GM18507 (cell line): ENCODE measurements around the gene MAP4K4.

ENCODE experiments used
- DNase-seq: peaks from one replicate; pipeline ENCODE4 v3.0.0; 2011; ENCODE audit warnings: low read depth; ENCODE audit not compliant: insufficient read length; ENCODE audit errors: extremely low spot score
- FAIRE-seq: peaks from 2 replicates; lab custom pipeline; 2011; peaks lifted over from hg19 to GRCh38; lab: Jason Lieb, UNC

MAP4K4 gene

GRCh38 chr2:101847661-101848339 lies 150.3 kb downstream of the MAP4K4 start:
- no peak for DNase-seq
- no peak for FAIRE-seq

- no peak for FAIRE-seq
- no peak for DNase-seq
Measured at GRCh38 chr2:101848769-101849410, 151.4 kb downstream of the MAP4K4 start.

DNA sequence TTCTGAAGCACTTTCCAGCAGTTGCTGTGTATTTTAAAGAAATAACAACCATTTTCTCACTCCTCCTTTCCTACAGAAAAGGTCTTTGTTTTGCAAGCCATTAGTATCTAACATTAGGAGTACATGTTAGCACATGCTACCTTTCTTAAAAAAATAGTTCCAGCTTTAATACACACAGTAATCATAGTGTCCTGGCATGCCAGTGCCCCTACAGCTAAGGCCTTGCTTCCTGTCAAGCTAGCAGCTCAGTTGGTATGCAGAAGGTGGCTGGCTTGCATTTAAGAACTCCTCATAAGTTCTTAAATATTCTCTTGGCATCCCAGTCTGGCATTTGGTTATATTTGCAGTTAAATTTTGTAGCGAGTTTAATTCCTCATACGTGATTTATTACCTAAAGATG lies 152.9 kb downstream of the MAP4K4 start:
- FAIRE-seq (no peak), DNase-seq (no peak)

- FAIRE-seq, result no peak
Measured at GRCh38 chr2:101850991-101851390, 153.5 kb downstream of the MAP4K4 start.

DNA sequence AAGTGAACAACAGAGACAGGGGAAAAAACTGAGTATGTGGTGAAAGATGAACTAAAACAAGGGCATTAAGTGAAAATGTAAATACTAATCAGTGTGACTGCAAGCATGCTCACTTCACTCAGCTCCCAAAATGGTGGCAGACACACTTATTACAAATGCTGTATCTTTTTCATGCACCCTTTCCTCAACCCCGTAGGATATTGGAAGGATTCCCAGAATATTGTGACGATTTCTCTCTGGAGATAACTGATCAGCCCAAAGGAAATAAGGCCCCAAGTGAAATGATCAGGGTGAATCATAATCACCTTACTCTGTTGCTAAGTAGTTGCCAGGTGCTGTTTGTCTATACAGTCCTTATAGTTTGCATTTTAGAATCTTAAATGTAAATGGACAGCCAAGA lies 155.3 kb downstream of the MAP4K4 start:
- no peak for FAIRE-seq
- no peak for DNase-seq

More at GRCh38 chr2:101850991-101851390, 153.5 kb downstream of the MAP4K4 start:
- DNase-seq, result no peak

DNA sequence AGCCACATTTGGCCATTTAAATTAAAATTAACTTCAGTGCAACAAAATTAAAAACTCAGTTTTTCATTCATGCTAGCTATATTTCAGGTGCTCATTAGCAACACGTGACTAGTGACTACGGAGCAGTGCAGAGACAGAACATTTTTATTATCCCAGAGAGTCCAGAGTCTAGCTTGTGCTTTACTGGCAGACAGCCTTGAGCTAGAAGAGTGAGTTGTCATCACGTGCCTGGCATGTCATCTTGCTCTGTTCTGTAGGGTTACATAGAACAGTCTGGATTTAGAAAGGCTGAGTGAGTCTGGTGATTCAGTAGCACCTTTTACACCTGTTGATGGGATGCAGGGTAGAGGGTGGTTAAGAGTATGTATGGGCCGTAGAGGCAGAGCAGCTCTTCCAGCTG lies 157.4 kb downstream of the MAP4K4 start:
- FAIRE-seq (no peak), DNase-seq (no peak)

DNA sequence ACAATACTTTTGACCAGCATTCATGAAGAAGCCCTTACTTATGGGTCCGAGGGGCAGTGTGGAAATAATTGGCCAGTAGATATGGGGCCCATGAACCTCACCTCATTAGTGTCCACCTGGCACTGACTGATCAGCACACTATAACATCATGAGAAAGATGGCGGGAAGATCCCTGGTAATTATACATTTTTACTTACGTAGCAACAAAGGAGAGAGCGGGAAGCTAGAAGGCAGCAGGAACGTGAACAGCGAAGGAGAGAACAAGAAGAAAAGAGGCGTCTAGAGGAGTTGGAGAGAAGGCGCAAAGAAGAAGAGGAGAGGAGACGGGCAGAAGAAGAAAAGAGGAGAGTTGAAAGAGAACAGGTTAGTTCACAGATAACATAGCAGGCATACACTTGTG lies 158.3 kb downstream of the MAP4K4 start:
- FAIRE-seq (no peak), DNase-seq (no peak)

DNA sequence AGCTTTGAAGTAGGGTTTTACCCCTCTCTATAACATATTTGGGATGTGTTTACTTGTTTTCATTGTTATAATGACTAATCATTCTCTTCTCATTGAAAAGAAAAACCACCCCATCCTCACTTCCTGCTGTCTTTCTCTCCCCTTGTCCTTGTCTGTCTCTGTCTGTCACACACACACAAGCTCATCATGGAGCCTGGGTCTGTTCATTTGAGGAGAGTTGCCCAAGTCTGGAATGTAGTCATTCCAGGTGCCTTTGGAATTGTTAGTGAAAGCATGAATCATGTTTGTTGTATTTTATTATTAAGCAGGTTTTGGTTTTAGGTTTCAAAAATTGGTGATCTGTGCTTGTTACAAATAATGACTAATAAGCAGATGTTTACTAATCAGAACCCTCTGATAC lies 160.7 kb downstream of the MAP4K4 start:
- DNase-seq (no peak), FAIRE-seq (no peak)

- FAIRE-seq (no peak), DNase-seq (no peak)
Measured at GRCh38 chr2:101858910-101859309, 161.4 kb downstream of the MAP4K4 start.

DNA sequence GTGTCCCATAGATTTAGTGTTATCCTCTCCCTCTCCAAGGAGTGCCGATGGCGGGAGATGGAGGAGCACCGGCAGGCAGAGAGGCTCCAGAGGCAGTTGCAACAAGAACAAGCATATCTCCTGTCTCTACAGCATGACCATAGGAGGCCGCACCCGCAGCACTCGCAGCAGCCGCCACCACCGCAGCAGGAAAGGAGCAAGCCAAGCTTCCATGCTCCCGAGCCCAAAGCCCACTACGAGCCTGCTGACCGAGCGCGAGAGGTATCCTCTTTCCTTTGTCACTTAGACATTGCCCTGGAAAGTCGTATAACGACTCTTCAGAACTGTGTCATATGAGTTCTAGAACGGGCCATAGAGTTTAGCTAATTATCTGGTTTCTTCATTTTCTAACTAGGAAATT lies 162.1 kb downstream of the MAP4K4 start:
- FAIRE-seq (no peak), DNase-seq (no peak)

GRCh38 chr2:101860157-101860556 lies 162.7 kb downstream of the MAP4K4 start:
- no peak for FAIRE-seq
- no peak for DNase-seq

GRCh38 chr2:101860782-101861181 lies 163.3 kb downstream of the MAP4K4 start:
- DNase-seq (no peak), FAIRE-seq (no peak)

DNA sequence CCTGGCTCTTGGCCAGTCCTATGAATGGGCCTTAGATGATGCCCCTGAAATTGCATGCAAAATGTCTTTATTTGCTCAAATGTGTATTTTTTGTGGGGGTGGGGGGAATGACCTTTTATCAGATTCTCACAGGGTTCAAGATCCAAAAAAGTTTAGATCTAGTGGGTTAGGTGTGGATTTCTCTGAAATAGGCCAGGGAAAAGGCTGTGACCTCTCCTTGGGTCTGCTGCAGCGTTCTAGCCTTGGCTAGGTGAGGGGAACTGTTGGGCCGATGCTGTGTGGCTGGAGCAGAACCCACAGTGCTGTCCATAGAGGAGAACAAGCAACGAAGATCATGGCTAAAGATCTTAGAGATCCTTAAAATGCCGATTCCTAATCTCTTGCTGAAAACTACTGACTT lies 163.9 kb downstream of the MAP4K4 start:
- DNase-seq, result no peak
- no peak for FAIRE-seq

GRCh38 chr2:101863534-101863933 lies 166.0 kb downstream of the MAP4K4 start:
- FAIRE-seq (no peak), DNase-seq (no peak)

DNA sequence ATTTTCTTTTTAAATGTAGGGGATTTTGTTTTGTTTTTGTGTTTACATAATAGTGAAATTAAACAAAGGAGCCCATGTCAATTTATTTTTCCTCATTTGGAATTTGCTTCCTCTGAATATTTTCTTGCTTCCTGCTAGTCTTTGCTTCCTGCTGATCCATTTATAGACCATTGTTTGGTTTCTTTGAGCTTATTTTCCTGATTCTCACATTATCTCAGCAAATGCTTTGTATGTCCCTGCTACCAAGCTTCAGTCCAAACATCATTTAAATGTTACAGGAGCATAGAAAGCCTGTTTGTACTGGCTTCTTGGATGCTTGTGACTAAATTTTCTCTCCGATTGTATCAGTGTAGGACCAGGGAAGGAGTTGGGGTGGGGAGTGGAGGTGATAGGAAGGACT lies 166.9 kb downstream of the MAP4K4 start:
- no peak for FAIRE-seq
- DNase-seq, result no peak

DNA sequence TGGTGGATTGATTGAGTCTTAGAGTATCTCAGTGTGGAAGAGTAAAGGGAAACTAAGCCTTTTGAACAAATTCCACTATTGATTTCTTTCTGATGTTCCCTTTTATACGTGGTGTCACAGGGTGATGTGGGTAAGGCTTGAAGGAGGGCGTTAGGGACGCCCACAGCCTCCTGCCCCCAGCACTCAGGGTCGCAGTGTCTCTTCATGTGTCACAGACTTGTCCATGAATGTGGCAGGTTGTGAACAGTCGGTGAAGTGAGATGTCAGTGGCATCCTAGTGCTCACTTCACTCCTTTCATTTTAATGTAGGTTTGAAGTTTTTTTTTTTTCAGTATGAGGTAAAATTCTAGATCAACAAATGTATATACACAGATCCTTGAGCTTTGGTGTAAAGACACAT lies 171.0 kb downstream of the MAP4K4 start:
- FAIRE-seq (no peak), DNase-seq (no peak)

GRCh38 chr2:101869527-101869926 lies 172.0 kb downstream of the MAP4K4 start:
- DNase-seq (no peak), FAIRE-seq (no peak)

DNA sequence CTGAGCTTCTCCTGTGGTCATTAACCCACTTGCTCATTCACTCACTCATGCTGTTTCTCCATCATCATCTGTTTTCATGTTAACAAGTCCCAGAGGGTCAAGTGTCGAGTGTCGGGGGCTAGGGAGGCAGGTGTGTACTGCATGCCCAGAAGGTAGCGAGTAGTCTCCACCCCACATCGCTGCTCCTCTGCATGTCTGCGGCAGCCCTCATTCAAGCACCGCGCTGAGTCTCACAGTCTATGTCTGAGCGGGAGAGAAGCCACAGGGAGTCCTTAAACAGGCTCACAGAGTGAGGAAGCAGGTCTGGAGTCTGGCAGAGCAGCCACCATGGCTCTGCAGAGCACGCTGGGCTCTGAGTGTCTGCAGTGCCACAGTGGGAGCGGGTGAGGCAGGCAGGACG lies 172.9 kb downstream of the MAP4K4 start:
- FAIRE-seq, result no peak

GRCh38 chr2:101871480-101871879 lies 174.0 kb downstream of the MAP4K4 start:
- FAIRE-seq (no peak), DNase-seq (no peak)

More for the DNA sequence above, 172.9 kb downstream of the MAP4K4 start:
- no peak for DNase-seq

- no peak for DNase-seq
- no peak for FAIRE-seq
Measured at GRCh38 chr2:101872480-101872879, 175.0 kb downstream of the MAP4K4 start.

- no peak for FAIRE-seq
- DNase-seq, result no peak
Measured at GRCh38 chr2:101873543-101873942, 176.0 kb downstream of the MAP4K4 start.
